DND-41 (cell line): Measurements from ENCODE around the gene AHCYL2.

Source experiments
- ATAC-seq: fragments of 200-7000 bp; cut with Tn5 transposase; 3 replicates; pipeline ENCODE4 v1.9.1; 2021; ENCODE audit warnings: low read depth; ENCODE audit not compliant: insufficient read depth
- DNase-seq: peaks from one replicate; pipeline ENCODE4 v3.0.0-alpha.2; 2020
- H2AFZ ChIP-seq: 2 replicates; pipeline ENCODE4 v1.6.0; 2012; ENCODE audit warnings: low read depth, low read length
- H3K27ac ChIP-seq: 2 replicates; pipeline ENCODE4 v1.5.1; 2012; ENCODE audit warnings: low read length, inconsistent platforms
- H3K27me3 ChIP-seq: fragments of 200-600 bp; sonication (generic); 2 replicates; pipeline ENCODE4 v1.6.0; 2012; ENCODE audit warnings: low read length, mild to moderate bottlenecking, inconsistent platforms; ENCODE audit not compliant: insufficient read depth, poor library complexity
- H3K36me3 ChIP-seq: 2 replicates; pipeline ENCODE4 v1.5.1; 2012; ENCODE audit warnings: low read length, inconsistent platforms; ENCODE audit not compliant: insufficient read depth
- H3K4me1 ChIP-seq: 2 replicates; pipeline ENCODE4 v1.5.1; 2012; ENCODE audit warnings: mild to moderate bottlenecking, low read length; ENCODE audit not compliant: insufficient read depth
- H3K4me2 ChIP-seq: 2 replicates; pipeline ENCODE4 v1.6.0; 2012; ENCODE audit warnings: mild to moderate bottlenecking, moderate library complexity, low read length, inconsistent platforms; ENCODE audit not compliant: insufficient read depth
- H3K4me3 ChIP-seq, 2 experiments: fragments of 200-600 bp in 1 of 2; shearing (Covaris generic) in 1 of 2; 2 replicates each; pipeline ENCODE4 v1.5.1; 2012 to 2016; ENCODE audit warnings: inconsistent platforms in 2 of 2, low read length in 2 of 2, mild to moderate bottlenecking in 2 of 2, low read depth in 1 of 2, moderate library complexity in 1 of 2
- H3K79me2 ChIP-seq: 2 replicates; pipeline ENCODE4 v1.6.0; 2012; ENCODE audit warnings: low read length, inconsistent platforms; ENCODE audit not compliant: insufficient read depth
- H3K9ac ChIP-seq: 2 replicates; pipeline ENCODE4 v1.6.0; 2012; ENCODE audit warnings: low read depth, mild to moderate bottlenecking, inconsistent platforms, low read length, moderate library complexity
- H3K9me3 ChIP-seq: 2 replicates; pipeline ENCODE4 v1.5.1; 2012; ENCODE audit warnings: low read length, moderate library complexity, mild to moderate bottlenecking, inconsistent platforms; ENCODE audit not compliant: insufficient read depth, severe bottlenecking
- H4K20me1 ChIP-seq: 2 replicates; pipeline ENCODE4 v1.6.0; 2012; ENCODE audit warnings: low read length; ENCODE audit not compliant: insufficient read depth
- CTCF ChIP-seq: IDR thresholded peaks from 2 replicates; pipeline ENCODE4 v1.5.1; 2012; ENCODE audit warnings: borderline replicate concordance, low read length, moderate library complexity, mild to moderate bottlenecking; ENCODE audit not compliant: poor library complexity, severe bottlenecking; ENCODE audit errors: extremely low read depth
- EZH2 ChIP-seq: IDR thresholded peaks from 3 replicates; pipeline ENCODE4 v1.6.1; 2012; ENCODE audit warnings: borderline replicate concordance, low read depth, mild to moderate bottlenecking, moderate library complexity, low read length, inconsistent platforms; ENCODE audit not compliant: severe bottlenecking

The AHCYL2 gene

GRCh38 chr7:129225206-129225930 lies 538 bp downstream of the AHCYL2 start:
- H3K9me3 ChIP-seq: no peaks in the 10 kb centered on the region
- H2AFZ ChIP-seq: peak overlapping the region; percentile 76
- H3K4me2 ChIP-seq: peak overlapping the region; percentile 76
- TF ChIP-seq CTCF (no peak), EZH2 (no peak)
- peaks cover 3% of the 10 kb centered on the region; the same call in 1 of the 2 replicates for H4K20me1 ChIP-seq
- DNase-seq (peak; percentile 58), ATAC-seq (peak; percentile 45)
- peak overlapping the region; percentile 67 for H3K9ac ChIP-seq
- H3K27me3 ChIP-seq: no peaks in the 10 kb centered on the region
- no peaks in the 10 kb centered on the region; the same call in 1 of the 2 replicates for H3K79me2 ChIP-seq
- H3K4me1 ChIP-seq: peaks cover 35% of the 10 kb centered on the region
- peak overlapping the region; percentile 24 for H3K27ac ChIP-seq
- peak overlapping the region; percentile 64 to 78 for H3K4me3 ChIP-seq
- no peaks in the 10 kb centered on the region; the same call in 1 of the 2 replicates for H3K36me3 ChIP-seq

GRCh38 chr7:129225931-129226572 lies 1.2 kb downstream of the AHCYL2 start:
- H3K4me1 ChIP-seq: peaks cover 35% of the 10 kb centered on the region
- no peak for ATAC-seq
- TF ChIP-seq EZH2 (no peak), CTCF (no peak)

GRCh38 chr7:129227646-129228578 lies 3.1 kb downstream of the AHCYL2 start:
- H3K27ac ChIP-seq: no peak overlapping the region
- H3K4me2 ChIP-seq: no peak overlapping the region
- no peak for TF ChIP-seq CTCF
- no peak for TF ChIP-seq EZH2
- H3K4me3 ChIP-seq: no peak overlapping the region
- no peak overlapping the region for H3K9ac ChIP-seq
- DNase-seq (no peak), ATAC-seq (no peak)
- H3K36me3 ChIP-seq: no peaks in the 10 kb centered on the region; the same call in 1 of the 2 replicates
- H3K79me2 ChIP-seq: no peaks in the 10 kb centered on the region; the same call in 1 of the 2 replicates
- no peaks in the 10 kb centered on the region for H3K9me3 ChIP-seq
- H3K27me3 ChIP-seq: no peaks in the 10 kb centered on the region
- peaks cover 3% of the 10 kb centered on the region; the same call in 1 of the 2 replicates for H4K20me1 ChIP-seq
- peaks cover 29% of the 10 kb centered on the region for H3K4me1 ChIP-seq
- no peak overlapping the region for H2AFZ ChIP-seq

More at GRCh38 chr7:129225931-129226572, 1.2 kb downstream of the AHCYL2 start:
- H3K36me3 ChIP-seq: no peaks in the 10 kb centered on the region; the same call in 1 of the 2 replicates
- DNase-seq: no peak
- H2AFZ ChIP-seq: peak overlapping the region; percentile 76
- no peaks in the 10 kb centered on the region for H3K9me3 ChIP-seq
- peak overlapping the region; percentile 64 to 78; a peak in 3 of 4 replicates for H3K4me3 ChIP-seq
- no peaks in the 10 kb centered on the region for H3K27me3 ChIP-seq
- H3K79me2 ChIP-seq: no peaks in the 10 kb centered on the region; the same call in 1 of the 2 replicates
- peak overlapping the region; percentile 67 for H3K9ac ChIP-seq
- H4K20me1 ChIP-seq: peaks cover 3% of the 10 kb centered on the region; the same call in 1 of the 2 replicates
- H3K27ac ChIP-seq: no peak overlapping the region
- H3K4me2 ChIP-seq: peak overlapping the region; percentile 76
